ENCODE results near the gene TMEM132C.

- TF ChIP-seq CTCF (IDR thresholded peaks at IDR 0.05), result no peak
- TF ChIP-seq NPAS2 (CRISPR knock-in tag; IDR thresholded peaks at IDR 0.05; ENCODE audit: borderline replicate concordance), result no peak
- TF ChIP-seq POLR2A (IDR thresholded peaks at IDR 0.05; ENCODE audit: low read length), result no peak
- no peak for TF ChIP-seq KDM1A (IDR thresholded peaks at IDR 0.05; ENCODE audit: low read depth)
- TF ChIP-seq REST (IDR thresholded peaks at IDR 0.05), result no peak
- no peak for TF ChIP-seq SREBF2 (IDR thresholded peaks at IDR 0.05)
- TF ChIP-seq BHLHE40 (IDR thresholded peaks at IDR 0.05; ENCODE audit: low read depth, low read length), result no peak
- TF ChIP-seq CBX8 (IDR thresholded peaks at IDR 0.05), result no peak
- TF ChIP-seq MAFK (IDR thresholded peaks at IDR 0.05; ENCODE audit: partially characterized antibody), result no peak
- TF ChIP-seq MYC (IDR thresholded peaks at IDR 0.05; ENCODE audit: borderline replicate concordance, low read length), result no peak
- TF ChIP-seq ZSCAN20 (CRISPR knock-in tag; IDR thresholded peaks at IDR 0.05), result no peak
- TF ChIP-seq ZFP36 (IDR thresholded peaks at IDR 0.05; ENCODE audit: borderline replicate concordance, partially characterized antibody), result no peak
These were observed 121.6 kb downstream of the TMEM132C start for GRCh38 chr12:128388461-128389000.
